Activated T-cell treated with anti-CD3 and anti-CD28 coated beads for 4 hours (primary cell): ENCODE measurements around the gene KRT6C.
"Not testable (repeated sequence)": the region's sequence is repeated elsewhere in the genome, so short reads cannot be mapped to it uniquely, and the experiment has no call there.

Experiments used
- DNase-seq: peaks from one replicate; pipeline ENCODE4 v3.0.0-alpha.2; 2020

The KRT6C gene

DNA sequence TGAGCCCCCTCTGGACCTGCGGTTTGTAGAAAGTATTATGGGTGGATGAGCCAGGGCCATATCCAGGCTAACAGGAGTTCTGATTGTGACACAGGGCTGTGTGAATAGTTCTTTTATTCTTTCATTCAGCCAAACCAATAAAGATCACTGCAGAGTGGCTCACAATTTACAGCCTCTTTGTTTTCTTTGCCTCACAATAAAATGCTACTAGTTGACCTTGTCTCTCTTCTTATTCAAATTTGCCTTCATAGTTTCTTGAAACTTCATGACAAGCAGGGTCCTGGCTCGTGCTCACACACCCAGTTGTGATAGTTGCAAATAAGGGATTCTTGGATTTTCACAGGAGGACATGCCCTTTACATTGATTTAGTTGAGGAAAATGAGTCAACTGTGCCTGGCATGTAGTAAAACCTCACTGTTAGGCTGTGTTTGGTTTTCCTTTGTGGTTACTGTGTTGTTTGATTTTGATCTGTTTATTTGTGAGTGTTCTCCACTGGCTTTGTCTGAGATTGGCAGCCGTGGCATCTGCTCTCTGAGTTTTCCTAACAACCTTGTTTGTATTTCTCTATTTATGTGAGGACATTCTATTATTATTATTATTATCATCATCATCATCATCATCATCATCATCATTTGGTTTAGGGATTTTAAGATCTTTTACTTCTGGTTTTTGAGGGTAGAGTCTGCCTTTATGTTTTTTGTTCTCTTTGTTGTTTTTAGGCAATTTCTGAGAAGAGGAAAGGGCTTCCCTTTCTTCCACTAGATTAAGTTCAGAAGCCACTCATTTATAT lies 19.0 kb downstream of the KRT6C start:
- DNase-seq: no peak

GRCh38 chr12:52452101-52452500 lies 21.5 kb downstream of the KRT6C start, which contains the start of gene KRT6B:
Gene KRT6B, minus strand, starts transcription at chr12:52452146. Its CDS starts 68 bp downstream, at chr12:52452078.
- DNase-seq: no peak

GRCh38 chr12:52448228-52448627 lies 25.4 kb downstream of the KRT6C start:
- DNase-seq: no peak

GRCh38 chr12:52447196-52447595 lies 26.4 kb downstream of the KRT6C start:
- not testable (repeated sequence) for DNase-seq

GRCh38 chr12:52446367-52447045 lies 27.1 kb downstream of the KRT6C start:
- no peak for DNase-seq

GRCh38 chr12:52445876-52446275 lies 27.7 kb downstream of the KRT6C start:
- DNase-seq: no peak

DNA sequence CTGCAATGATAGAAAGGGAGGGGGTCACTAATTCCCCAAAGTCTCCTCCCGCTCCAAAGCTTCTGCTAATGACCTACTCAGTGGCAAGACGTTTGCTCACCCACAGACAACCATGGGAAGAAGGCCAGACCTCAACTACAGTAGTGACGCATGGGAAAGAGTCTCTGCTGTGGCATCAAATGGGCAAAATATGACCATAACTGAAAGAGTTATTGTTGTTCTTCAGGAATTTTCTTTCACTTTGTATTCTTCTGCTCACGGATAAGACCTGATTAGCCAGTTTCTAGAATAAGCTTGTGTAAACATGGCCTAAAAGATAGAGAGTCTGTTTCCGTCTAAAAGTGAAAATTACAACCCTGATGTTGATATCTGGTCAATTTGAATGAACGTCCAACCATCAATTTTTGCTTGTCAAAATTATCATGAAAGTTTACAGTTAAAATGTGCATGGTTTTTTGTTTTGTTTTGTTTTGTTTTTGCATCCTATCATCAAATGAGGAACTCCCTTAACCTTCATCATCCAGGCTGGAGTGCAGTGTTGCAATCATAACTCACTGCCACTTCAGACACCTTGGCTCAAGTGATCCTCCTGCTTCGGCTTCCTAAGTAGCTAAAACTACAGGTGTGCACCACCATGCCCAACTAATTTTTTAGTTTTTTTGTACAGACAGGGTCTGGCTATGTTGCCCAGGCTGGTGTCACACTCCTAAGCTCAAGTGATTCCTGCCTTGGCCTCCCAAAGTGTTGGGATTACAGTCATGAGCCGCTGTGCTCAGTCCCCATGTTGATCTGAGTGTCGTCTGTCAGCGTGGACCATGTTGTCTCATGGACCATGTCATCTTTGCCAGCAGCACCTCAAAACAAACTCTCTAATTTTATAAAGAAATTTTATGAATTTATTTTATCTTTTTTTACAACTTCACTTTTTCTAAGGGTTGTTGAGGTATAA lies 28.7 kb downstream of the KRT6C start:
- no peak for DNase-seq

- no peak for DNase-seq
Measured at GRCh38 chr12:52443966-52444365, 29.6 kb downstream of the KRT6C start.

GRCh38 chr12:52442600-52443061 lies 31.0 kb downstream of the KRT6C start:
- no peak for DNase-seq

DNA sequence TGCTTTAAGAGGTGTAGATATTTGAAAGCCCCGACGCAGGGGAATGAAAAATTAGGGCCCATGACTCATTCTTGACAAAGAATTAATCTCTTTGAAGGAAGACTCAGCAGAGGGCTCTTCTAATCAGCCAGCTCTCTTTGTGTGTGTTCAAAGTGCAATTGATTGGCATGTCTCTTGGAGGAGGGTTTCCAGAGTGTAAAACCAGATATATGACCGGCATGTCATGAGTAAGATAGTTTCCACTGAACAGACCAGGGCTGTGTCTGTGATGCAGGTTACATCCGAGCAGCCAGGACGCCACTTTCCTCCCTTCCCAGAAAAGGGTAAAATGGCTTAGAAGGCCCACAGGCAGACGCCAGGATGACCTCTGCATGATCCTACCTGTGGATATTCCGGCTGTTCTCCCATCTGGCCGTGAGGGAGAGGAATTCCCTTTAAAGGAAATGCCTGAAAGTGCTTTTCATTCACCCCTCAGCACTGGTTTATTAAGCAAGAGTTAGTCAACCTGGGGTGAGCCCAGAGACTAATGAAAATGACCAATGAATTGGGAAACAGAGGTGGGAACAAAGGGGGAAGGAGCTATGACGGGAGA lies 32.2 kb downstream of the KRT6C start:
- no peak for DNase-seq

DNA sequence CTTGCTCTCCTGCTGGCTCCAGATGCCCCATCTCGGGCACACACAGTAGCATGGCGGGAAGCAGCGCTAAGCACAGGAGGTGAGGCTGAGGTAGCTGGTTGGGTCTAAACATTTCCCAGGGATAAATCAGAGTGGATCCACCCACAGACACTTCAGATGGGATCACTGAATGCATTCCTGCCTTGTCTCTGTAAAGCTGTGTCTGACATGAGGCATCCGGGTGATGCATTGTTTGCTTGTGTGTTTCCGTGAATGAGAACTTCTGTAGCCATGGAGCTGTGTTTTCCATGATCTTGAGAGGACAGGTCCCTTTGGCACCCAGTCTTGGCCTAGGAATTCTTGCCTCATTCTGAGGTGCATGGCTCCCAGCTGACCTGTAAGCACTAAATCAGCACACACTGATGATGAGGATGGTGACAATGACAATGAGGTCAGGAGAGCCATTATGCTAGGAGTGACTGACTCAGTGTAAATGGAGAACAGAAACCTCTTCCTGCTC lies 32.7 kb downstream of the KRT6C start:
- DNase-seq: no peak

DNA sequence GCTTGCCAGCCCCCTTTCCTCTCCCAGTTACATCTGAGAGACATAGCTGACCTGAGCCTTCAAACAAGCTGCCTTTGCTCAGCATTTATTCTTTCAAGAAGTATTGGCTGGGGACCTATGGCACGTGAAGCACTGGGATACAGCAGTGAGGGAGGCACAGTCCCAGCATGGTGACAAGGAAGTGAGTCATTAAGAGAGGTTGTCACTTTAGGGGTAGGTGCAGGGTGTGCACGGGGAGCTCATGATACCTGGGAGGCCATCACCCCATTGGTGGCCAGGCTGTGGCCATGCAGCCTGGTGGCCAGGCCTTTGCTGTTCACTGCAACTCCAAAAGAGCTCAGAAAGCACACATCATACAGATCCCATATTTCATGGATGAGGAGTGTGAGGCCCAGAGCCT lies 33.8 kb downstream of the KRT6C start:
- no peak for DNase-seq

GRCh38 chr12:52439420-52439819 lies 34.2 kb downstream of the KRT6C start:
- DNase-seq: no peak

DNA sequence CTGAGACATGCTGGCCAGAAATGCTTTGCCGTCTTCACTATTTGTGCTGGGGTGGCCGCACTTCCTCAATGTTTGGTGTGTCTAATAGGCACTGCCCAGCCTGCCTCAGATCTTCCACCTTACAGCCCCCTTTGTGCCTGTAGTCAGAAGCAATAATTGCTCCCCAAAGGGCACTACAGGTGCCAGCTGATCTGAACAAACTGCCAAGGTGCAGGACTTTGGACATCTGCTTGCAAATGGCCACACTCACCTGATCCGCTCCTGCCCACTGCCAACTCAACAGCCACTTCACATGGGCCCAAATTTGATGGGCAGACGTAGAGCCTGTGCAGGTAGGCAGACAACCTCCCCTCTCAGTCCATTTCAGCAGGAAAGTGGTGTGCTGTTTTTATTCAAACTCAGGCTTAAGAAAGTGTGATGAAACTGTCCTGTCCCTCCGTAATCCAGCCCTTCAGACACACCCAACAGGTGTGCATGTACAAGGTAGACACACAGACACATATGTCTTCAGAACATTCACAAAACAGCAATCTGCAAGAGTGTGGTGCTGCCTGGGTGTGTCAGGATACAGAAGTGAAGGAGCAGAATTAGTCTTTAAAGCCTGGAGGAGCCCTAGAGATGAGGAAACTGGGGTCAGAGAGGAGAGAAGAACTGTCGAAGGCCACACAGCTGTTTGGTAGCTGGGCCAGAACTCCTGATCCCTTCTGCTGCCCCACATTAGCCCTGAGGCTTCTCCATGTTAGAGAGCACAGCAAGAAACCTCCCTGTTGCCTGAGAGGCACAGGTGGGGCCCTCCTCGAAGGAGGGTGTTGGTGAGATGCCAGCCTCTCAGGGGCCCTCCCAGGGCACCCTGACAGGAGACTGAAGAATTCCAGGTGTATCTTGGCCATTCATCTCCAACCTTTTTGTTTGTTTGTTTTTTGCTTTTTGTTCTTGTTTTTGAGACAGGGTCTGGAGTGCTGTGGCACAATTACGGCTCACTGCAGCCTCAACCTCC lies 35.0 kb downstream of the KRT6C start:
- no peak for DNase-seq

DNA sequence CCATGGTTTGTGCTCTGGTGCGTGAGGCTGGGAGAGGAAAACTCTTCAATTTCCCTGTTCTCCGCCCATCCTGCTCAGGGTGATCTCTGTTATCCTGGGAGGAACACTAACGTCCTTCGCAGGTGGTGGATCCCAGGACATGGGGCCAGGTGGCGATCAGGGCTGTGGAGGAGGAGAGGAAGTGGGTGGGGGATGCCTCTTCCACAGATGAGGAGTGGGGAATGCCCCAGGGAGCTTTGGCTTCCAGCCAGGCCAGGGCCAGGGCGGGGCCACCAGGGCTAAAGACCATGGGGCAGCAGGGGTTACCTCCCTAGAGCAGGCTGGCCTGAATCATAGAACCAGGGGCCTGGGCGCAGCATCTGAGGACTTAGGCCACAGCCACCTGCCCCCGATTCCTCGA lies 36.1 kb downstream of the KRT6C start:
- DNase-seq: no peak

- no peak for DNase-seq
Measured at GRCh38 chr12:52436828-52437474, 36.7 kb downstream of the KRT6C start.

GRCh38 chr12:52436000-52436827 lies 37.4 kb downstream of the KRT6C start:
- no peak for DNase-seq

DNA sequence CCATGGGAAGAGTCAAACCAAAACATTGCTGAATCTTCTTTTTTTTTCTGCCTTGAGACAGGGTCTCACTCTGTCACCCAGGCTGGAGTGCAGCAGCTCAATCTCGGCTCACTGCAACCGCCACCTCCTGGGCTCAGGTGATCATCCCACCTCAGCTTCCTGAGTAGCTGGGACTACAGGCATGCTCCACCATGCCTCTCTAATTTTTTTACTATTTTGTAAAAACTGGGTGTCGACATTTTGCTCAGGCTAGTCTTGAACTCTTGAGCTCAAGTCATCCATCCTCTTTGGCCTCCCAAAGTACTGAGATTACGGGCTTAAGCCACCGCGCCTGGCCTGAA lies 38.0 kb downstream of the KRT6C start:
- no peak for DNase-seq

- no peak for DNase-seq
Measured at GRCh38 chr12:52434760-52435530, 38.7 kb downstream of the KRT6C start.
